OCI-LY7 (cell line): ENCODE data around the gene CEP164. TPM values are rescaled to one million over a fixed set of nuclear protein-coding genes. Genes with fewer than 3 reads are reported as not detected.

Experiments used
- BruUV-seq: library from RNA; stranded (reverse); fragments of 400-500 nt; replicated peaks from 2 replicates; lab custom pipeline; 2021; lab: Mats Ljungman, UMichigan
- CTCF ChIA-PET: fragments of 300-600 bp; sonication (Branson Sonifier 250); formaldehyde crosslinking; loops from one replicate; lab custom pipeline; 2022; ENCODE audit warnings: antibody characterized with exemption; ENCODE audit not compliant: unreplicated experiment; lab: Charles Lee
- POLR2A ChIA-PET: fragments of 300-600 bp; sonication (Branson Sonifier 250); formaldehyde crosslinking; loops from one replicate; lab custom pipeline; 2022; ENCODE audit warnings: antibody characterized with exemption; lab: Charles Lee
- DNase-seq: peaks from one replicate; pipeline ENCODE4 v3.0.0-alpha.2; 2015; ENCODE audit warnings: low spot score
- H2AFZ ChIP-seq: fragments of 200-600 bp; sonication (generic), shearing (Covaris generic); 2 replicates; pipeline ENCODE4 v1.6.1; 2014; ENCODE audit warnings: mild to moderate bottlenecking, antibody characterized with exemption, low read length, moderate library complexity
- H3K27ac ChIP-seq: fragments of 200-600 bp; sonication (generic); 2 replicates; pipeline ENCODE4 v1.5.1; 2014; ENCODE audit warnings: mixed run types, low read depth, mild to moderate bottlenecking, moderate library complexity, low read length, inconsistent platforms; ENCODE audit not compliant: poor library complexity, severe bottlenecking
- H3K36me3 ChIP-seq: fragments of 200-600 bp; sonication (generic); 2 replicates; pipeline ENCODE4 v1.6.1; 2014; ENCODE audit warnings: mild to moderate bottlenecking, antibody characterized with exemption, low read length, moderate library complexity, mixed read lengths; ENCODE audit not compliant: insufficient read depth
- H3K4me1 ChIP-seq: fragments of 200-600 bp; sonication (generic); 2 replicates; pipeline ENCODE4 v1.5.1; 2014; ENCODE audit warnings: mild to moderate bottlenecking, low read length; ENCODE audit not compliant: insufficient read depth, poor library complexity, severe bottlenecking
- H3K4me2 ChIP-seq: fragments of 200-600 bp; sonication (generic); 2 replicates; pipeline ENCODE4 v1.6.1; 2014; ENCODE audit warnings: mild to moderate bottlenecking, low read length
- H3K4me3 ChIP-seq: fragments of 200-600 bp; sonication (generic); 2 replicates; pipeline ENCODE4 v1.5.1; 2014; ENCODE audit warnings: mild to moderate bottlenecking, low read depth, low read length; ENCODE audit not compliant: poor library complexity, severe bottlenecking
- H3K79me2 ChIP-seq: fragments of 200-600 bp; sonication (generic); 2 replicates; pipeline ENCODE4 v1.6.1; 2016; ENCODE audit warnings: low read depth, mild to moderate bottlenecking, low read length, moderate library complexity, mixed read lengths; ENCODE audit not compliant: insufficient read depth
- H3K9me2 ChIP-seq: fragments of 200-600 bp; sonication (generic); 2 replicates; pipeline ENCODE4 v1.6.1; 2016; ENCODE audit warnings: mild to moderate bottlenecking, low read length, mixed read lengths; ENCODE audit not compliant: insufficient read depth
- H3K9me3 ChIP-seq: fragments of 200-600 bp; sonication (generic); 2 replicates; pipeline ENCODE4 v1.6.1; 2014; ENCODE audit warnings: mild to moderate bottlenecking, mixed run types, low read length, mixed read lengths
- H4K20me1 ChIP-seq: fragments of 200-600 bp; sonication (generic); 2 replicates; pipeline ENCODE4 v1.6.1; 2014; ENCODE audit warnings: mild to moderate bottlenecking, antibody characterized with exemption, low read length, moderate library complexity, mixed read lengths; ENCODE audit not compliant: insufficient read depth
- EZH2phosphoT487 ChIP-seq: fragments of 200-600 bp; sonication (generic); IDR thresholded peaks from 2 replicates; pipeline ENCODE4 v1.6.1; 2018; ENCODE audit warnings: low read depth, borderline replicate concordance, mild to moderate bottlenecking, mixed run types, antibody characterized with exemption, low read length, moderate library complexity, mixed read lengths
- intact Hi-C: fragments of 100-400 bp; cut with micrococcal nuclease; formaldehyde crosslinking; loops from one replicate; pipeline ENCODE4 v1.10.0; 2022; ENCODE audit not compliant: unreplicated experiment
- total RNA-seq, 2 experiments: library from RNA; depleted of rRNA in 1 of 2; stranded (reverse); fragments of >200 nt in 1 of 2; shearing (Covaris generic) in 1 of 2; gene quantifications; 2 replicates each; pipeline ENCODE4 v1.2.3, GENCODE V29; 2014 to 2022
- TF ChIP-seq, protein P1 (sequence below): fragments of 200-600 bp; sonication (generic); conservative IDR thresholded peaks from 2 replicates; pipeline ENCODE4 v1.5.1; 2014; ENCODE audit warnings: mild to moderate bottlenecking, antibody characterized with exemption, low read length, moderate library complexity, mixed read lengths

Gene CEP164
- total RNA-seq, 2 experiments from 2014 or later = 25.3 to 48.7 TPM

DNA sequence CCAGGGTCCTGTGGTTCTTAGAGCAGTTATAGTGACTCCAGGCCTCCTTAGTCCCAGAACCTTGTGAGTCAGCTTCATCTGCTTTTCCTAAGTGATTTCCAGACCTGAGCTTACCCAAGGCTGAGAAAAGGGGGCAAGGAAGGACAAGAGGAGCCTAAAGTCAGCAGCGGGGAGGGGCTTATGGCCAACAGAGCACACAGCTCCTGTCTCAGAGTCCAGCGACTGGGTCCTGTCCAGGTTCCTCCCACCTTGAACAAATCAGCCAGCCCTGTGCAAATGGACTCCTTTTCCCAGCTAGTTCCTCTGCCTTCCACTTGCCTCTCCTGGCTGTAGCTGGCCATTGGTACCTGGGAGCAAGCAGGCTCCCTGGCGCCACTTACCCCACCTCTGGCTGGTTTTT is 22.5 kb upstream of the CEP164 start:
- no peak overlapping the region for H3K4me3 ChIP-seq
- H3K9me3 ChIP-seq = no peaks in the 10 kb centered on the region
- H3K4me2 ChIP-seq = no peak overlapping the region
- H3K4me1 ChIP-seq = no peaks in the 10 kb centered on the region
- no peaks in the 10 kb centered on the region for H4K20me1 ChIP-seq
- DNase-seq = no peak
- no peak overlapping the region for H3K27ac ChIP-seq
- no peaks in the 10 kb centered on the region for H3K9me2 ChIP-seq
- H2AFZ ChIP-seq = no peak overlapping the region
- ChIA-PET CTCF (no interaction called here), POLR2A (interaction anchor here (0.7 to 0.8 kb wide), 2 partner anchors 15 to 62 kb away, joined by 3 read pairs; no protein-coding TSS in a partner anchor)
- H3K79me2 ChIP-seq = no peaks in the 10 kb centered on the region
- no peak for TF ChIP-seq EZH2phosphoT487
- TF ChIP-seq, protein P1, sequence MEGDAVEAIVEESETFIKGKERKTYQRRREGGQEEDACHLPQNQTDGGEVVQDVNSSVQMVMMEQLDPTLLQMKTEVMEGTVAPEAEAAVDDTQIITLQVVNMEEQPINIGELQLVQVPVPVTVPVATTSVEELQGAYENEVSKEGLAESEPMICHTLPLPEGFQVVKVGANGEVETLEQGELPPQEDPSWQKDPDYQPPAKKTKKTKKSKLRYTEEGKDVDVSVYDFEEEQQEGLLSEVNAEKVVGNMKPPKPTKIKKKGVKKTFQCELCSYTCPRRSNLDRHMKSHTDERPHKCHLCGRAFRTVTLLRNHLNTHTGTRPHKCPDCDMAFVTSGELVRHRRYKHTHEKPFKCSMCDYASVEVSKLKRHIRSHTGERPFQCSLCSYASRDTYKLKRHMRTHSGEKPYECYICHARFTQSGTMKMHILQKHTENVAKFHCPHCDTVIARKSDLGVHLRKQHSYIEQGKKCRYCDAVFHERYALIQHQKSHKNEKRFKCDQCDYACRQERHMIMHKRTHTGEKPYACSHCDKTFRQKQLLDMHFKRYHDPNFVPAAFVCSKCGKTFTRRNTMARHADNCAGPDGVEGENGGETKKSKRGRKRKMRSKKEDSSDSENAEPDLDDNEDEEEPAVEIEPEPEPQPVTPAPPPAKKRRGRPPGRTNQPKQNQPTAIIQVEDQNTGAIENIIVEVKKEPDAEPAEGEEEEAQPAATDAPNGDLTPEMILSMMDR = no peak
- BruUV-seq = no TSS peak
- intact Hi-C loops = no loop called here
- no peaks in the 10 kb centered on the region for H3K36me3 ChIP-seq

DNA sequence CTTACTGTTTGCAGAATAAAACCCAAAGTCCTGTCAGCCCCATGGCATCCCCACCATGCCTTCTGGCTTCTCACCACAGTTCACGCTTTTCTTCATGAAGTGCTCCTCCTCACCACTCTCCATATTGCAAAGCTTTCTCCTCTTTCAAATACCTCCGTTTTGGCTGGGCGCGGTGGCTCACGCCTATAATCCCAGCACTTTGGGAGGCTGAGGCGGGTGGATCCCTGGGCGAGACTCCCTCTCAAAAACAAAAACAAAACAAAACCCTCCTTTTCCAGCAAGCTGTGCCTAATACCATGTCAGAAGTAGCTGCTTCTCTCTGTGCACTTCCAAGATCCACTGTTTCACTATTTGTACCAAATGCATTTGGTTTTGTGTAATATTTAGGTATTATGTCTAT is 18.3 kb upstream of the CEP164 start:
- intact Hi-C loops = no loop called here
- ChIA-PET POLR2A (no interaction called here), CTCF (no interaction called here)
- Histone ChIP-seq H3K27ac (no peak overlapping the region), H4K20me1 (no peaks in the 10 kb centered on the region), H3K9me2 (no peaks in the 10 kb centered on the region), H3K9me3 (no peaks in the 10 kb centered on the region), H3K4me1 (no peaks in the 10 kb centered on the region), H3K36me3 (no peaks in the 10 kb centered on the region), H3K4me2 (no peak overlapping the region), H2AFZ (no peak overlapping the region), H3K79me2 (no peaks in the 10 kb centered on the region), H3K4me3 (no peak overlapping the region)
- no peak for TF ChIP-seq EZH2phosphoT487
- TF ChIP-seq, protein P1 = no peak
- no TSS peak for BruUV-seq
- DNase-seq = no peak

DNA sequence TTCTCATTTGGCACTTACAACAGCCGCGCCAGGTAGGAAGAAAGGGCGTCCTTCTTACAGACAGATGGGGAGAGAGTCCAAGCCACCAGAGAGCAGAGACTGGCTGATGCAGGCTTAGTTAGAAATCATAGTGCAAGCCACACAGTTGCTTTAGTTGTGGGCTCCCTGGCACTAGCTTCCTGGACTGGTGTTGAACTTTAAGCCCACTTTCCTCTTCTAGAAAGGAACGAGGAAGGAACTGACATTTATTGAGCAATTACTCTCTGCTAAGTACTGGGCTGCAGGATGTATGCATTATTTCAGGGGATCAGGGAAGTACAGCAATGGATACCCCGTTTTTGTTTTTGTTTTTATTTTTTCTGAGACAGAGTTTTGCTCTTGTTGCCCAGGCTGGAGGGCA is 14.6 kb upstream of the CEP164 start:
- TF ChIP-seq, protein P1 = no peak
- no peak for TF ChIP-seq EZH2phosphoT487

More for the DNA sequence above, 14.6 kb upstream of the CEP164 start:
- Histone ChIP-seq H3K4me1 (no peaks in the 10 kb centered on the region), H3K9me2 (no peaks in the 10 kb centered on the region), H3K27ac (no peak overlapping the region), H4K20me1 (no peaks in the 10 kb centered on the region), H3K9me3 (no peaks in the 10 kb centered on the region), H2AFZ (no peak overlapping the region), H3K79me2 (no peaks in the 10 kb centered on the region), H3K36me3 (no peaks in the 10 kb centered on the region), H3K4me2 (no peak overlapping the region), H3K4me3 (no peak overlapping the region)
- ChIA-PET POLR2A (no interaction called here), CTCF (no interaction called here)
- intact Hi-C loops = no loop called here
- no peak for DNase-seq
- BruUV-seq = no TSS peak
